ENCODE data around the gene TMEM273.

TMEM273 gene

GRCh38 chr10:49112098-49112497 is 76.1 kb downstream of the TMEM273 start:
- TF ChIP-seq CTCF (IDR thresholded peaks at IDR 0.05; ENCODE audit: insufficient read depth, missing control alignments): no peak
- FAIRE-seq: no peak
- DNase-seq (ENCODE audit: insufficient read length, low spot score): no peak

- DNase-seq (ENCODE audit: insufficient read length, low spot score): no peak
- no peak for FAIRE-seq
- no peak for TF ChIP-seq CTCF (IDR thresholded peaks at IDR 0.05; ENCODE audit: insufficient read depth, missing control alignments)
Observed at GRCh38 chr10:49111320-49111698, 76.9 kb downstream of the TMEM273 start.

GRCh38 chr10:49110684-49111319 is 77.4 kb downstream of the TMEM273 start:
- TF ChIP-seq CTCF (IDR thresholded peaks at IDR 0.05; ENCODE audit: insufficient read depth, missing control alignments): no peak
- DNase-seq (ENCODE audit: insufficient read length, low spot score) (no peak), FAIRE-seq (no peak)

GRCh38 chr10:49109669-49110340 is 78.4 kb downstream of the TMEM273 start:
- TF ChIP-seq CTCF (IDR thresholded peaks at IDR 0.05; ENCODE audit: insufficient read depth, missing control alignments): no peak
- FAIRE-seq: no peak
- DNase-seq (ENCODE audit: insufficient read length, low spot score): no peak

- FAIRE-seq: no peak
- no peak for DNase-seq (ENCODE audit: insufficient read length, low spot score)
- no peak for TF ChIP-seq CTCF (IDR thresholded peaks at IDR 0.05; ENCODE audit: insufficient read depth, missing control alignments)
Observed at GRCh38 chr10:49108656-49109055, 79.5 kb downstream of the TMEM273 start.

- FAIRE-seq: no peak
- TF ChIP-seq CTCF (IDR thresholded peaks at IDR 0.05; ENCODE audit: insufficient read depth, missing control alignments): no peak
Observed at GRCh38 chr10:49107887-49108267, 80.3 kb downstream of the TMEM273 start.

More at GRCh38 chr10:49107887-49108267, 80.3 kb downstream of the TMEM273 start:
- DNase-seq (ENCODE audit: insufficient read length, low spot score): no peak
